SK-N-DZ (cell line): ENCODE results near the gene ZDHHC12.
"Not testable (repeated sequence)": the region's sequence is repeated elsewhere in the genome, so short reads cannot be mapped to it uniquely, and the experiment has no call there.

Experiments
- DNase-seq: peaks from one replicate; pipeline ENCODE4 v3.0.0-alpha.2; 2015; ENCODE audit warnings: low spot score

Gene ZDHHC12

GRCh38 chr9:128712451-128713410 lies 11.2 kb downstream of the ZDHHC12 start:
- no peak for DNase-seq

- DNase-seq = no peak
These were observed 16.5 kb downstream of the ZDHHC12 start for GRCh38 chr9:128707446-128707845.

- no peak for DNase-seq
These were observed 17.1 kb downstream of the ZDHHC12 start for GRCh38 chr9:128706671-128707381.

GRCh38 chr9:128706045-128706444 lies 17.9 kb downstream of the ZDHHC12 start:
- no peak for DNase-seq

- no peak for DNase-seq
These were observed 18.6 kb downstream of the ZDHHC12 start for GRCh38 chr9:128705051-128705965.

- no peak for DNase-seq
These were observed 19.6 kb downstream of the ZDHHC12 start for GRCh38 chr9:128704356-128704670.

GRCh38 chr9:128703616-128704355 lies 20.1 kb downstream of the ZDHHC12 start:
- no peak for DNase-seq

GRCh38 chr9:128702949-128703615 lies 20.8 kb downstream of the ZDHHC12 start:
- DNase-seq = no peak

- peak; percentile 87 for DNase-seq
These were observed 21.4 kb downstream of the ZDHHC12 start, which contains the start of gene PKN3 for GRCh38 chr9:128702445-128702948. Gene PKN3 (plus strand): TSS chr9:128702503. CDS start chr9:128702916, 413 bp downstream.

GRCh38 chr9:128701227-128701854 lies 22.6 kb downstream of the ZDHHC12 start:
- no peak for DNase-seq

GRCh38 chr9:128699096-128699795 lies 24.7 kb downstream of the ZDHHC12 start:
- not testable (repeated sequence) for DNase-seq

- no peak for DNase-seq
These were observed 26.8 kb downstream of the ZDHHC12 start for GRCh38 chr9:128696923-128697707.

- no peak for DNase-seq
These were observed 29.6 kb downstream of the ZDHHC12 start for GRCh38 chr9:128694344-128694743.

GRCh38 chr9:128693738-128694137 lies 30.2 kb downstream of the ZDHHC12 start:
- DNase-seq = not testable (repeated sequence)

GRCh38 chr9:128690684-128691034 lies 33.3 kb downstream of the ZDHHC12 start:
- DNase-seq = no peak

- no peak for DNase-seq
These were observed 33.9 kb downstream of the ZDHHC12 start for GRCh38 chr9:128689820-128690683.

- no peak for DNase-seq
These were observed 34.6 kb downstream of the ZDHHC12 start for GRCh38 chr9:128689293-128689774.
